Stimulated activated CD4-positive, alpha-beta T cell treated with anti-CD3 and anti-CD28 coated beads, Interleukin-1b, Interleukin-23, amount 100 ng/mL, for 48 hours (primary cell): ENCODE measurements around the gene ANO3.
"Not testable (repeated sequence)": the region's sequence is repeated elsewhere in the genome, so short reads cannot be mapped to it uniquely, and the experiment has no call there.

Source experiments
- DNase-seq: peaks from one replicate; pipeline ENCODE4 v3.0.0-alpha.2; 2020

ANO3 gene

GRCh38 chr11:26331911-26332571, at the start of gene ANO3:
Gene ANO3, plus strand, starts transcription at chr11:26332130. Its CDS starts 146 bp downstream, at chr11:26332276.
- DNase-seq, result peak; percentile 1

GRCh38 chr11:26283852-26284408, 48.0 kb upstream of the ANO3 start:
- DNase-seq, result no peak

- no peak for DNase-seq
Measured at GRCh38 chr11:26285608-26286007, 46.3 kb upstream of the ANO3 start.

GRCh38 chr11:26286472-26287066, 45.4 kb upstream of the ANO3 start:
- no peak for DNase-seq

- DNase-seq, result no peak
Measured at GRCh38 chr11:26287067-26287518, 44.8 kb upstream of the ANO3 start.

- DNase-seq, result no peak
Measured at GRCh38 chr11:26297189-26297975, 34.5 kb upstream of the ANO3 start.

GRCh38 chr11:26316372-26316771, 15.6 kb upstream of the ANO3 start:
- not testable (repeated sequence) for DNase-seq

- no peak for DNase-seq
Measured at GRCh38 chr11:26319906-26320305, 12.0 kb upstream of the ANO3 start.

- no peak for DNase-seq
Measured at GRCh38 chr11:26321516-26321915, 10.4 kb upstream of the ANO3 start.

- no peak for DNase-seq
Measured at GRCh38 chr11:26322335-26323067, 9.4 kb upstream of the ANO3 start.

- DNase-seq, result no peak
Measured at GRCh38 chr11:26323837-26324236, 8.1 kb upstream of the ANO3 start.

GRCh38 chr11:26324270-26324669, 7.7 kb upstream of the ANO3 start:
- DNase-seq, result no peak

- no peak for DNase-seq
Measured at GRCh38 chr11:26326793-26327400, 5.0 kb upstream of the ANO3 start.

GRCh38 chr11:26329206-26329605, 2.7 kb upstream of the ANO3 start:
- no peak for DNase-seq

GRCh38 chr11:26330262-26330661, 1.7 kb upstream of the ANO3 start:
- DNase-seq, result no peak

GRCh38 chr11:26332572-26332915, 614 bp downstream of the ANO3 start:
- DNase-seq, result no peak

- no peak for DNase-seq
Measured at GRCh38 chr11:26333906-26334305, 2.0 kb downstream of the ANO3 start.

- DNase-seq, result no peak
Measured at GRCh38 chr11:26335903-26336302, 4.0 kb downstream of the ANO3 start.

GRCh38 chr11:26344647-26345046, 12.7 kb downstream of the ANO3 start:
- no peak for DNase-seq

- no peak for DNase-seq
Measured at GRCh38 chr11:26348776-26349175, 16.8 kb downstream of the ANO3 start.

GRCh38 chr11:26350002-26350401, 18.1 kb downstream of the ANO3 start:
- DNase-seq, result no peak

- DNase-seq, result no peak
Measured at GRCh38 chr11:26353010-26353409, 21.1 kb downstream of the ANO3 start.

- DNase-seq, result no peak
Measured at GRCh38 chr11:26359055-26359454, 27.1 kb downstream of the ANO3 start.
